Measurements from ENCODE around the gene CROCC2. TPM values are rescaled to one million over a fixed set of nuclear protein-coding genes. Genes with fewer than 3 reads are reported as not detected.
A peak's percentile ranks its signal among the peaks of the same experiment; 100 is the strongest.

Gene CROCC2
- total RNA-seq, 1 donor from 2014 or later = not detected

GRCh38 chr2:240968731-240969624 lies 62.8 kb downstream of the CROCC2 start:
- peaks cover 4% of the 10 kb centered on the region for H3K36me3 Mint-ChIP-seq (ENCODE audit: low read depth)
- peaks cover 23% of the 10 kb centered on the region for H3K27me3 Mint-ChIP-seq (ENCODE audit: low read depth)
- TF ChIP-seq, protein P1, sequence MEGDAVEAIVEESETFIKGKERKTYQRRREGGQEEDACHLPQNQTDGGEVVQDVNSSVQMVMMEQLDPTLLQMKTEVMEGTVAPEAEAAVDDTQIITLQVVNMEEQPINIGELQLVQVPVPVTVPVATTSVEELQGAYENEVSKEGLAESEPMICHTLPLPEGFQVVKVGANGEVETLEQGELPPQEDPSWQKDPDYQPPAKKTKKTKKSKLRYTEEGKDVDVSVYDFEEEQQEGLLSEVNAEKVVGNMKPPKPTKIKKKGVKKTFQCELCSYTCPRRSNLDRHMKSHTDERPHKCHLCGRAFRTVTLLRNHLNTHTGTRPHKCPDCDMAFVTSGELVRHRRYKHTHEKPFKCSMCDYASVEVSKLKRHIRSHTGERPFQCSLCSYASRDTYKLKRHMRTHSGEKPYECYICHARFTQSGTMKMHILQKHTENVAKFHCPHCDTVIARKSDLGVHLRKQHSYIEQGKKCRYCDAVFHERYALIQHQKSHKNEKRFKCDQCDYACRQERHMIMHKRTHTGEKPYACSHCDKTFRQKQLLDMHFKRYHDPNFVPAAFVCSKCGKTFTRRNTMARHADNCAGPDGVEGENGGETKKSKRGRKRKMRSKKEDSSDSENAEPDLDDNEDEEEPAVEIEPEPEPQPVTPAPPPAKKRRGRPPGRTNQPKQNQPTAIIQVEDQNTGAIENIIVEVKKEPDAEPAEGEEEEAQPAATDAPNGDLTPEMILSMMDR (IDR thresholded peaks at IDR 0.05) = no peak
- H3K4me1 Mint-ChIP-seq (ENCODE audit: low read depth) = peaks cover 3% of the 10 kb centered on the region
- DNase-seq (ENCODE audit: low spot score) = peak; percentile 75
- H3K27ac Mint-ChIP-seq (ENCODE audit: unreplicated experiment) = no peak overlapping the region
- peaks cover 6% of the 10 kb centered on the region for H3K9me3 Mint-ChIP-seq (ENCODE audit: low read depth)
- H3K4me3 Mint-ChIP-seq (ENCODE audit: unreplicated experiment) = no peak overlapping the region

GRCh38 chr2:240970104-240970503 lies 64.0 kb downstream of the CROCC2 start:
- Mint-ChIP-seq H3K36me3 (ENCODE audit: low read depth) (peaks cover 4% of the 10 kb centered on the region), H3K9me3 (ENCODE audit: low read depth) (peaks cover 7% of the 10 kb centered on the region), H3K27ac (ENCODE audit: unreplicated experiment) (no peak overlapping the region), H3K27me3 (ENCODE audit: low read depth) (peaks cover 31% of the 10 kb centered on the region), H3K4me3 (ENCODE audit: unreplicated experiment) (no peak overlapping the region), H3K4me1 (ENCODE audit: low read depth) (peaks cover 3% of the 10 kb centered on the region)
- TF ChIP-seq, protein P1 (IDR thresholded peaks at IDR 0.05) = no peak
- DNase-seq (ENCODE audit: low spot score) = no peak

DNA sequence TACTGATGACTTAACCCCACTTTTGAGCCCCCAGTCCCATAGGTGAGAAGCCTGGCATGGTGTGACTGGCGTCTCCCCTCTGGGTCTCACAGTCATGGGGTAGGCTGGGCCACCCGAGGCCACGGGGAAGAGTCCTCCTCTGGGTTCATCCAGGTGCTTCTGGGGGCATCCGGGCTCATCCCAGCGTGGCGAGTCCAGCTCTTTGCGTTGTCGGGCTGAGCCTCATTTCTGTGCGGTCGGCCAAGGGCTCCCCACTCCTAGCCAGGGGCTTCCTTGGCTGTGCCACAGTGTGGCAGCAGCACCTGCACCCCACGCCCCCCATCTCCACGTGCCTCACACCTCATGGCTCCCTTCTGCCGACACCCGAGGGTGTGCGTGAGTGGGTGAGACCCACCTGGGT lies 64.7 kb downstream of the CROCC2 start:
- Mint-ChIP-seq H3K27ac (ENCODE audit: unreplicated experiment) (no peak overlapping the region), H3K4me3 (ENCODE audit: unreplicated experiment) (no peak overlapping the region), H3K9me3 (ENCODE audit: low read depth) (peaks cover 7% of the 10 kb centered on the region), H3K4me1 (ENCODE audit: low read depth) (peaks cover 3% of the 10 kb centered on the region), H3K27me3 (ENCODE audit: low read depth) (peaks cover 35% of the 10 kb centered on the region), H3K36me3 (ENCODE audit: low read depth) (peaks cover 4% of the 10 kb centered on the region)
- peak; percentile 76 for DNase-seq (ENCODE audit: low spot score)
- TF ChIP-seq, protein P1 (IDR thresholded peaks at IDR 0.05) = no peak

GRCh38 chr2:240972201-240972600 lies 66.1 kb downstream of the CROCC2 start:
- no peak overlapping the region for H3K4me3 Mint-ChIP-seq (ENCODE audit: unreplicated experiment)
- peak; percentile 56 for DNase-seq (ENCODE audit: low spot score)
- TF ChIP-seq, protein P1 (IDR thresholded peaks at IDR 0.05) = no peak
- peaks cover 3% of the 10 kb centered on the region for H3K4me1 Mint-ChIP-seq (ENCODE audit: low read depth)
- H3K36me3 Mint-ChIP-seq (ENCODE audit: low read depth) = peaks cover 4% of the 10 kb centered on the region
- peaks cover 35% of the 10 kb centered on the region for H3K27me3 Mint-ChIP-seq (ENCODE audit: low read depth)
- no peak overlapping the region for H3K27ac Mint-ChIP-seq (ENCODE audit: unreplicated experiment)
- peaks cover 7% of the 10 kb centered on the region for H3K9me3 Mint-ChIP-seq (ENCODE audit: low read depth)

GRCh38 chr2:240972636-240973521 lies 66.7 kb downstream of the CROCC2 start:
- no peak overlapping the region for H3K27ac Mint-ChIP-seq (ENCODE audit: unreplicated experiment)
- H3K9me3 Mint-ChIP-seq (ENCODE audit: low read depth) = peaks cover 7% of the 10 kb centered on the region
- peaks cover 35% of the 10 kb centered on the region for H3K27me3 Mint-ChIP-seq (ENCODE audit: low read depth)
- H3K4me1 Mint-ChIP-seq (ENCODE audit: low read depth) = peaks cover 3% of the 10 kb centered on the region
- peak; percentile 40 for DNase-seq (ENCODE audit: low spot score)
- H3K4me3 Mint-ChIP-seq (ENCODE audit: unreplicated experiment) = no peak overlapping the region
- TF ChIP-seq, protein P1 (IDR thresholded peaks at IDR 0.05) = no peak
- peaks cover 4% of the 10 kb centered on the region for H3K36me3 Mint-ChIP-seq (ENCODE audit: low read depth)

Measured in chondrocyte (in vitro differentiated cells).